IPS DF 4.7 (cell line): ENCODE measurements around the gene WARS2.

Experiments
- DNase-seq: peaks from one replicate; pipeline ENCODE4 v3.0.0-alpha.2; 2013; ENCODE audit warnings: low spot score; ENCODE audit errors: extremely low read depth

WARS2 gene

DNA sequence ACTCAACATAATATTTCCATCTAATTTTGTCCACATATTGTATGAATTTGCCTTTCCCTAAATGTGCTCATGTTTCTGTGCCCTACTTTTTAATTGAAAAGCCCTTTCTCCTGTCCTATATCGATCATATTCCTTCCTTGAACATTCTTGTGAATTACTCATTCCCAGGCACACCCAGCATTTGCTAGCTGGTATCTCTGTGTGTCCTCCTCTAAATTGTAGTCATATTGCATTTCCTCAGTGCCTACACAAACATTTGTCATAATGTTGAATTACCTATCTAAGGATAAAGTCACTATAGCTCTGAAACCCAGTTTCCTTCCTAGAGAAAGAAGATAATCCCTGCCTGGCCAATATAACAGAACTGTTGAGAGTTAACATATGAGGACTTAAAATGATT, 112.7 kb downstream of the WARS2 start:
- DNase-seq, result no peak

DNA sequence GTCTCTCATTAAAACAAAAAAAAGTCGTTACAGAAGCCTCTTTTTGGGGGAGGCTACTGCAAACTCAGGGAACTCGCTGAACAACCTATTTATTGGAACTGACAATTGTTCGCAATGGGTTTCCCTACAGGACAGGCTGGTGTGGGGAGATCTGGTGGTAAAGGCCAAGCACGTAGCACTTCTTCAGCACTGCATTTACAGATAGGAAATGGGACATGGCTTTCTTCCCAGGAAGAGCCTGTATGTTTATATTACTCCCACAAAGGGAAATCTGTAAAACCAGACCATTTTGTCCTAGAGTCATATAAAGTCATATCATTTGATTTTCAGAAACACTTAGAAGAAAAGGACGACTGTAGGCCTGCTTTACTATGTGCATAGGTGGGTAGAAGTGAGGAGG, 113.5 kb downstream of the WARS2 start:
- no peak for DNase-seq

DNA sequence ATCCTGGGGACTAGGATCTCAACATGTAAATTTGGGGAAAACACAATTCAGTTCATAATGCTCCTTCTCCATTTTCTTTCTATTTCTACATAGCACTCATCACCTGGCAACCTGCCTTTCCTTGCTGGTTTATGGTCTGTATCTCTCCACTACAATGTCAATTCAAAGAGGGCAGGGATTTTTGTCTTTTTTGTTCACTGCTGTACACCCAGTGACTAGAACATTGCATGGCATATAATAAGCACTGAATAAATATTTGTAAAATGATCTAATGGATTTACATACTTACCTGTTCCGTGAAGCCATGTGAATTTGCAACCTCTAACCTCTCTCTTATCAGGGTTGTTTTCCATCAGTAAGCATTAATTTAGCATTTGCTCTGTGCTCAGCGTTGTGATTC, 124.9 kb downstream of the WARS2 start:
- DNase-seq, result no peak

DNA sequence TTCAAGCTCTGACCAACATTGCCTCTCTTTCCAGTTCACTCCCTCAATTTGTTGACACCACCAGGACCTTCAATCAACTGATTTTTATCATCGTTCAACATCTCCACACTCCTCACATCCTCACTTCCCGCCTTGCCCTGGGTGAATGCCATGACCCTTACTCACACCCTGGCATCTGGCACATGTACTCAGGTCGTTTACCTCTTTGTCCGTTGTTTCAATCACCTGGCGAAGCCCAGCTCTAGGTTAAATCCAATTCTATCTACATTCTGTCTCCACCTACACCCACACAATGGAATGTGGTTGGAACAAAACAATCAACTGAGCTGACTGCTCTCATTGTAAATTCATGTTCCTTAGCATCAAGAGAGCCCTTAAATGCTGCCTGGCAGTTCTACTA, 128.1 kb downstream of the WARS2 start:
- DNase-seq, result no peak

DNA sequence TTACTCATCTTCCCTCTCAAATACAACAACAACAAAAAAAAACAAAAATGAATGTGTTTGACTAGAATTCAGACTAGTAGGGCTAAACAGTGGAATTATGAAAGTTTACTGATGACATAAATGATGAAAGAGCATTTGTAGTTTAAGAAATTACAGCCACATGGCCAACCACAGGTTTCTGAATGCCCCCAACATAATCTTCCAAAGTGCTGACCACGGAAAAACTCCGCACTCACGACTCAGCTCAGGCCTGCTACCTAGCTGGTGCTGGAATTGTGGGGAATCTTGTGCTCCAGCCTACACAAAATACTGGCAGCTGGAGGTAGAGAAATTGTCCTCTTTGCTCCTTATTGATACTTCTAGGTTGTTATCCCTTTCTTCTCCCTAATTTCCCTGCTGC, 128.7 kb downstream of the WARS2 start:
- DNase-seq, result no peak

DNA sequence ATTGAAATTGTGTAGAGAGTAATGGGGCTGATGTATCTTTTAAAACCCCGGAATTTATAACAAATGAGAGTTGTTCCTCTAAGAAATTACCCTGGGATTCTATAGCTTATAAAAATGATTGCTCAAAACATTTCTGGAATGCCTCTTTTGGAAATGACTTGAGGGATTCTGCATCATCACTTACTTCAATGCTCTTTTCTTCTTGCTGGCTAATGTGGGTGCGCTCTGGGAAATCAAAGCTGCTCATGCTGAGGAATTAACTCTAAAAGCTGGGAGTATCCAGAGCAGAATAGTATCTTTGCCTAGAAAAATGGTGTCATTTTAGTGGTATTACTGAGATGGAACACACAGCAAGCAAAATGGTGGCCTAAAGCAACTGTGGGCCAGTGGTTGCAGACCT, 129.3 kb downstream of the WARS2 start:
- no peak for DNase-seq

DNA sequence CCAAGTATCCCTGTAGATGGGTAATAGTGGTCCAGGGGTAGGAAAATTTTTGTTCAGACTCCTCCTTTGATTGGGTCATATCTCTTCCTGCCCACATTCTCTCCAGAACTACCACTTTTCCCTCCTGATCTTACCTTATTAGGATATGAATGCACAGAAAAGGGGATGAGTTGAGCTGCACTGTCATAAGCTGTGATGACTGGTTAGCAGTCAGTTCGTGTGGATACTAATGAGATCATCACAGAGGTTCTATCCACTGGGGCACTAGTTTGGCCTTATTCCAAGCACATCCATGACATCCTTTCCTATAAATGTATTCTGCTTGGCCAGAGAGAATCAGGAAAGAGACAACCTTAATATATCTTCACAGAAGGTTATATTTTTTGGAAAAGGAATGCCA, 130.3 kb downstream of the WARS2 start:
- DNase-seq, result no peak

DNA sequence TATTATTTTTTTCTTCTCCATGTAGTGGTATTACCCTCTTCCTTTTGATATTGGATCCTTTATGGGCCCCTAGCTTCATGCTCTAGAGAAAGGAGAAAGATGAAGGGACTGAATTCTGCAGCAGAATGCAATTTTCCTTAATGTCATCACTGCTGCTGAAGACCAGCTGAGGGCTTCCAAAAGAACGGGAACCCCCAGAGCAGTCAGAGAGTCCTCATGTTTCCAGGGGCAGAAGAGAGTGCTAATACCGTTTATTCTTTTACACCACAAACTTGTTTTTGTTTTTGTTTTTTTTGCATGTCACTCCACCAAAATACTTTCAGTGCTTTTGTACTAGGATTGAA, 131.2 kb downstream of the WARS2 start:
- no peak for DNase-seq

DNA sequence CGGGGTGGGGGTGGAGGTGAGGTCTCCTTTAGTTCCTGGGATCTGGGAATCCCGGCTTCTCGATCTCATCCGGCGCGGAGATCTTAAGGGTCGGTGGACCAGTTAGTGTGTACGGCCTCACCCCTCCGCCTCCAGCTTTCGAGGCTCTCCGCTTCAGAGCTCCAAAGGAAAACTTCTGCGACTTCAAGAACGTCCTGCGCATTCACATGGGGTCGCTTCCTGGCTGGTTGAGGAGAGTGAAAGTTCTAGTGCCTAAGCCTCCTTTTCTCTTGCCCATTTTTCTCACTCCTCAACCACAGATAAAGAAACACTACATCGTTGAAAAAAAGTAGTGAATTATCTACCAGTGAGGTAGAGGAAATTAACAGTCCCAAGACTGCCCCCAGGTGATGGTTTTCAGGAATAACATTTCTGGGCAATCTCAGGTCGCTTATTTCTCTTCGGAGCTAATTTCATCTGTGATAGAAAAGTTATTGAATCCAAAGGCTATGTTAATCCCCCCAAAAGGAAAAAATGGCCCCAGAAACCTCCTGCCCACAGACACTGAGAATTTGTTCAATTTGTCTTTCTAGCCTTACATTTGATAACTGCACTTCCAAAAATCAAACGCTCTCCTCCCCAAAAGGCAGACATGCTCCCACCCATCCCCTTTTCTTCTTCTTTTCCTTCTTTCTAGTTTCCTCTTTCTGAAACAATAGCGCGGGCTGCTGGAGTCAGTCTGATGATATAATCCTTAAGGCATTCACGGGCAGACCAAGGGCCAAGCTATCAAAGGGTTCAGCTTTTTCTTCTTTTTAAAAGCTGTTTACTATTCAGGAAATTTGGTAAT, 131.8 kb downstream of the WARS2 start:
- no peak for DNase-seq

DNA sequence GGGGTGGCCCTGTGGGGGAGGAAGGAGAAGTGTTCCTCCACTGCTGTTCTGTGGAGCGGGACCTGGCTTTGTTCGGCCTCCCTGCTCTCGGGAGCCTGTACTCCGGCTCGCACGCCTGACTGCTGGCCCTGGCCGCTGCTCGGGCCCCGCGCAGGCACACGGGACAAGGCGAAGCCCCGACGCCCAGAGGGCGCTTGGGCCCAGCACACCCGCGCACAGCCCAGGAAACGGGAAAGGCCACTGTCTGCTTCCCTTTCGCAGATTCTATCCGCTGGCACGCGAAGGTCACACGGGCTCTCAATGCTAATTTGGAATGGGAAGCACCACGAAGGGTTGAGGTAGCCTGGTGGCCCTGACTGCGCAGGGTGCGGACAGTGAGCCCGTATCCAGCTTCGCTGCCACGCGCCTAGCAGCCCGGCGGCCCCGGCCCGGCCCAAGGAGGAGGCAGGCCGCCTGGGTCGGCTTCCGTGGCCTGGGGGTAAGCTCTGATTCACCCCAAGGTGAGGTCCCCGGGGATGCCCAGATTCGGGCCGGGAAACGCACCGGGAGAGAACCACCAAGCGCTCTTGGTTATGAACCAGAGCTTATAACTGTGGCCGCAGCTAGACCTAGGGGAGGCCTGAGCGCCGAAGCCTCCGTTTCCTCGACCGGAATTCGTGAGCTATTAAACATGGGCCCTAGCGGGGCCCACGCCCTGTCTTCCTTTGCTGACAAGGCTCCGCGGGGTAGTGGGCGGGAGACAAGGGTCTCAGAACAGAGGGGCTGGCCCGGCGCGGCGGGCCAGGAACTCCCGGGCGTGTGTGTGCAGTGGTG, 132.6 kb downstream of the WARS2 start:
- no peak for DNase-seq

DNA sequence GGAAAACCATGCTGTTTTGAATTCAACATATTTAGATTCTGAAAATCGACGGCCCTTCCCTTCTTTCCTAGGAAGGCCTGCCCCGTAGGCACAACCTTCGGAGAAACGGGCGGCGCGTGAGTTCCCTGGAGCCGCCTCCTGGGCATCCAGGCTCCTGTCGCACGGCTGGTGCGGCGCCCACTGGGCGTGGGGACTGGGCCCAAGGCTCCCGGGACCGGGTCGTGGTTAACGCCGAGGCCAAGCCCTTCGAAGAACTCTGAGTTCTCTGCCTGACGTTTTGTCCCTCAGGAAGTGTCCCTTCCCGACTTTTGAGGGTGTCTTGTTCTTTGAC, 133.1 kb downstream of the WARS2 start:
- DNase-seq, result no peak

DNA sequence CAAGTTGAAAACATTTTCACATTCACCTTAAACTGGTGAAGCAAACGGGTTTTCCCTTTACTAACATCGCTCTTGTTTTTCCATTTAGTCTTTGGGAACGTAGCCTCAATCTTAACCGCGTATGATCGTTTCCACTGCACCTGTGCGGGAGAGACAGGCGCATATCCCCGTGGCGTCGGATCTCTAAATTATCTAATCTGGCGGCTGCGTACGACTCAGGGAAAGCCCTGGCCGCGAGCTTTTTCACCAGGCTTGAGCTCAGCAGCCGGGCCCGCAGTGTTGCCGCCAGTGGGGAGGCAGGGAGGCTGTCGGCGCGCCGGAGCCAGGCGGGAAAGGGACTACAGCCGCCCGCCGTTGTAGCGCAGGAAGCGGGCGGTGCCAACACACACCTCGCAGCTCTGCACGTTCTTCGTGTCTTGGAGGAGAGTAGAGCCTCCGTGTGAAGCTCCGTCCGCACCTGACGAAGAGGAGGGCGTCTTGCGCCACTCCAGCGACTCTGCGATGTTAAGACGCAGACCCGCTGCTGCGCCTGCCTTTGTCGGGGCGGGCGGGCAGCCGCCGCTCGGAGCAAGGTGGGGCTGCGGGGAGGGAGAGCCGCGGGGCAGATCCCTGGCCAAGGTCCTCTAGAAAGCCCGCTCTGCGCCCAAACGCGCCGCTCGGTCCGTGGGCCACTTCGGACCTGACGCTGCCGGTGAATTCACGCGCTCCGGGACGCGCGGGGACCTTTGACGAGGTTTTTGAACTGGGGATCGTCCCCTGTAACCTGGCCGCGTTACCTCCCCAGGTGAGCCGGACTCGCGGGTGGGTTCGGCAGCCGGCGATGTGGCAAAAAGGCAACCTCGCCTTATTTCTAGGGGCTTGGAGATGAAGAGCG, 133.8 kb downstream of the WARS2 start:
- no peak for DNase-seq

DNA sequence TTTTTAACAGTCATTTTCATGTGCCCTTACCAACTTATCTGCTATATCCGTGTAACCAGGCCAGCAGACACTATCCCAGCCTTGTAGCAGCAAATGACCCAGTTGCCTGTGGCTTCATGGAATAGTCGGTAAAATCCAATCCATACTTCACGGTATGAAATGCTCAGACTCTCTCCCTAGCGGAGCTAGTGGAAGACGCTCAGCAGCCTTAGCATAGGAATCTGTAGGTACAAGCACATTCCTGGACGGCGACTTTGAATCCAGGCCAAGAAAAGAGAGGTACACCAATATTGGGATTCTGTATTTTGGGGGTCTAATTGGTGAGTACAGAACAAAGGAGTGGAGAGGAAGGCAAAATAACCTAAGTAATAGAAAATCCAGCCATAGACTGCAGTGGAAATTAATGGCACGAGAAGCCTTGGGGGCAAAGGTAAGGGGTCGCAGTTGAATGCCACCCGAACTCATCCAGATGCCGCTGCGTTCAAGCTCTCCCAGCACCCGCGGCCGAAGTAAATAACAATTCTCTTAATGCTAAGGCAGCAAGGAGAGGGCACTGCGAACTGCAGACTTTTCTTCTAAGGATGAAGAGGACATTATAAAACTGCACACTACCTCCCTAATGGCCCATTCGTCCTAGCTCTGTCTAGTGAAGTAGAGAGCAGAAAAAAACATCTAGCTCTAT, 134.6 kb downstream of the WARS2 start:
- DNase-seq, result no peak

DNA sequence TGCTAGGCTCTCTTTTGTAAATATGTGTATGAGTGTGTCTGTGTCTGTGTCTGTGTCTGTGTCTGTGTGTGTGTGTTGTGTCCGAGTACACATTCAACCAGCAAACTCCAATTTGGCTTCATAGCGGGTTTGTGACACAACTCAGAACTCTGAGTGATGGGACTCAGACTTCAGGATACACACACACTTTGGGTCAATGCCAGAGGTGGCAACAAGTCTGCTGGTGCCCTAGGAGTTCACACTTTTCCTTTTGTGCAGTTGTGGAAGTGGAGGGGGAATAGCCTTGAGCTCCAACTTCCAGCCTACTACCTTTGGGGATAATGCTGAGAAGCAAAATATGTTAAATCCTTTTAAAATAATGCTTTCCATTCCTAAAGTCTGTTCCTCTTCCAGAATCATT, 135.7 kb downstream of the WARS2 start:
- no peak for DNase-seq

DNA sequence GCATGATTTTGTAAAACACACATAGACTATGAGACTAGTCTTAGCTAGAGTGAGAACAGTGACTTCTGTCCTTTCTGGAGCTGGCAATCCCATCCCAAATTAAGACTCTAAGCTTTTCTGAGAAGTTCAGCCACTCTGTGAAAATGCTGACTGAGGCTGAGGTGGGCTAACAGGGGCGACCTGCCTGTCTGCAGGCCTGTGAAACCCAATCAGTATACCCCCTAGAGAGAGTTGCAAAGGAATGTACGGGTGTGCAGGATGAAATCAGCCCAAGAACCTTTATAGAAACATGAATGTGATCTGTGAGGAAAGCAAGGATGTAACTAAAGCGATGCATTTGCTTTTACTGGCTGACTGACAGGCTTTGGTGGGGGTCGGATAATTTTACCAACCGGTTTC, 136.3 kb downstream of the WARS2 start:
- no peak for DNase-seq

DNA sequence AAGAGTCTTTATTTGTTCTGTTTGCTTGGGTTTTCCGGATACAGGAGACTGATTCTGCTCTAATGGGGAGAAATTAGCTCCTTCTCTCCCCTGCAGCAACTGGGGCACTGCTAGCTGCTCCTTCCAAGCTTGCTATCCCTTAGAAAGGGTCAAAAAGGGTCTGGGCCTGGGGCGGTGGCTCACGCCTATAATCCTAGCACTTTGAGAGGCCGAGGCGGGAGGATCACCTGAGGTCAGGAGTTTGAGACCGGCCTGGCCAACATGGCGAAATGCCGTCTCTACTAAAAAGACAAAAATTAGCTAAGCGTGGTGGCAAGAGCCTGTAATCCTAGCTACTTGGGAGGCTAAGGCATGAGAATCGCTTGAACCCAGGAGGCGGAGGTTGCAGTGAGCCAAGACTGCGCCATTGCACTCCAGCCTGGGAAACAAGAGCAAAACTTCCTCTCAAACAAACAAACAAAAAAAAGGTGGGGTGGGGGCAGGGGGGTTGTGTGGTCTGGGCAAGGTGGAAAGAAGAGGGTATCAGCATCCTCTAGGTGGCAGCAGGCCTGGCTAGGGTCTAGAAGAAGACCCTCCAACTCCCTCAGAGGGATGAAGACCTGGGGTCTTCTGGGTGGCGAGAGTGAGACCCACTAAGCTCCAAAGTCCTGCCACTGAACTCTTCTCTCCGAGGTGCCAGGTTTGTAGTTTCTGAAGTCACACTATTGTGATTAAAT, 136.9 kb downstream of the WARS2 start:
- no peak for DNase-seq

DNA sequence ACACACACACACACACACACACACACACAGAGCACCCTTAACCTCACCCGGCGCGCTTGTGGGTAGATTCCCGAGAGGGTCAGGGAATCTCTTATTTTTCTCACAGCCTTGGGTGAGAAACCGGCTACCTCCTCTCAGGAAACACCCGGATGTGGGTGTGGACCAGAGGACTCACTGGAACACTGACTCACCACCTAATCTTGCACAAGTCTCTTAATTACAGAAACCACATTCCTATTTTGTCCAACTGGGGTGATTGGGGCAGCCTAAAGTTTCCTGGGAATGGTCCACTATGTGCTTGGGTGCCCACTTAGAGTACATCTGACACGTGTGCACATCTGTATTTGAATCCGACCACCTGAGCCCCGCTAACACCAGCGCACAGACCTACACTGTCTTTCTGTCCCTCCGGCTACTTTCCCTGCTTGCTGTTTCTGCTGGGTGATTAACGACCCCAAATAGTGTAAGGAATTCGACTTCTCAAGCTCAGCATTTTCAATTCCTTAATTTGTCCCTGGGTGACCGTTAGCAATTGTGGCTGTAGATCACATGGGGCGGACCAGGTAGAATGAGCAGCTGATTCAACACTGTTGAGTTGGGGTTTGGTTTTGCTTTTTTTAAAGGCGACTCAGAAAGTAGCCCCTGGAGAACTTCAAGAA, 138.3 kb downstream of the WARS2 start:
- no peak for DNase-seq

DNA sequence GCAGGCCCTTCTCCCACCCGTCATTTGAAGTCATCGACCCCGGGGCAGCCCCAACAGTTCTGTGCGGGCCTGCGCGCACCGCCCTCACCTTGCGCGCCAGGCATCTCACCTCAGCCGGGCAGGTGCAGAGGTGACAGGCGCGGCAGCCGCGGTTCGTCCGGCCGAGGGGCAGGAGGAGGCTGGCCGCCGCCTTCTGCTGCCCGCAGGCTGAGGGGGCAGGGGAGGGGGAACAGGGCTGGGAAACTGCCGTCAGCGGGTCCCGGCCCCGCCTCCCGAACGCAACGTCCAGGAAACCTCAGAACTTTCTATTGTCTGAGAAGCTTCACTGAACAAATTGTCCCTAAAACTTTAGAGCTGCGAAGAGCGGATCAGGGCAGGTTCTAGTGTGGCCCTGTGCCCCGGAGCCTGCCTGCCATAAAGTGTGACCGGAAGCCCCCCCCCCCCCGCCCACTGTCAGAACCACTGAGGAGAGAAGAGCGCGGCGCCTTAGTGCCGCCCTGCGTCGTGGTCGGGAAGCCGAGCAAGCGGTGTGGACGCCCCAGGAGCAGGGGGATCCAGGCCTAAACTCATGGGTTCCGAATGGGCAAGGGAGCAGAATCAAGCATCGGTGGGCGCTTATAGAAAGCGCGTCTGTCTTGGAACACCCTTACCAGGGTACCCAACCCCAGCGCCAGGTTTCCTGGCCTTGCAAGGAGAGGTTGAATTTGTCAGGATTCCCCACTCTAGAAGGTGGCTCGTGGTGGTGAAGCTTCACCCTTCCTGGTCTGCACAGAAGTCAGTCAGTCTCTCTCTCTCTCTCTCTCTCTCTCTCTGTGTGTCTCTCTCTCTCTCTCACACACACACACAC, 139.0 kb downstream of the WARS2 start:
- DNase-seq, result no peak

DNA sequence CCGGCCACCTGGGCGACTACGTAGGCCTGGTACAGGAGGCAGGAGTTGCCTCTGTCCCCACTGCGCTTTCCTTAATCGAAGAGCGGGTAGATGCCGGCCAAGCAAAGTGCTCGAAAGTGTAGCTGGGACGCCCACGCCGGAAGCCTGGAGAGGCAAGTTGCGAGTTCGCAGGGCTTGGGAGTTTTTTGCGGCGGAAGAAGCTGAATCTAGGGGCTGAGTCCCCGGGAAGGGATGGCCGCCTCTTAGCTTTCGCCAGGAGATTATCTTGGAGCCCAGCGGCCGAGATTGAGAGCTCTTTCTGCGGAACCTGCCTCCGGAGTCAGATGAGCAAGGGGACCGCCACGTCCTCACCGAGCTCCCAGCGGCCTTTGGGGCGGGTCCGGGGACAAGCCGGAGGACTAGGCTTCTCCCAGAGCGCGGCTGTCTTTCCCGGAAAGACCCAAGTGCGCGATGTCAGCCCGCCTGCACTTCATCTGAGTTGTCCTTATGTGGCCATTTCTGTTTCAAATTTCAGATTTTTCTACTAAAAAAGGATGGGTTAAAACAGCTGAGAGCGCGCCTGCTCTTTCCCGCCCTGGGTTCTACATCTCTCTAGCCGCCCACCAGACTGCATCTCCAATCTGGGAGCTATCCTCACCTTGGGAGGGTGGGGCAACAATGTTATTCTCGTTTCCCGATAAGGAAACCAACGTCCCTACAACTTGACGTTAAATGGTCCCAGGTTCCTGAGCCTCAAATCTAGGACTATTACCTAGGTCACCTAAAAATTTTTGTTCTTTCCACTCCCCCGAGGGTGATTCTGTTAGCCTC, 139.9 kb downstream of the WARS2 start:
- DNase-seq, result no peak
